Activated naive CD8-positive, alpha-beta T cell treated with anti-CD3 and anti-CD28 coated beads, Interleukin-2, amount 50 U/mL, for 16 hours (primary cell): ENCODE results near the gene MAP3K6.

ENCODE experiments used
- DNase-seq: peaks from one replicate; pipeline ENCODE4 v3.0.0-alpha.2; 2020; ENCODE audit warnings: low read depth, low spot score

Gene MAP3K6

DNA sequence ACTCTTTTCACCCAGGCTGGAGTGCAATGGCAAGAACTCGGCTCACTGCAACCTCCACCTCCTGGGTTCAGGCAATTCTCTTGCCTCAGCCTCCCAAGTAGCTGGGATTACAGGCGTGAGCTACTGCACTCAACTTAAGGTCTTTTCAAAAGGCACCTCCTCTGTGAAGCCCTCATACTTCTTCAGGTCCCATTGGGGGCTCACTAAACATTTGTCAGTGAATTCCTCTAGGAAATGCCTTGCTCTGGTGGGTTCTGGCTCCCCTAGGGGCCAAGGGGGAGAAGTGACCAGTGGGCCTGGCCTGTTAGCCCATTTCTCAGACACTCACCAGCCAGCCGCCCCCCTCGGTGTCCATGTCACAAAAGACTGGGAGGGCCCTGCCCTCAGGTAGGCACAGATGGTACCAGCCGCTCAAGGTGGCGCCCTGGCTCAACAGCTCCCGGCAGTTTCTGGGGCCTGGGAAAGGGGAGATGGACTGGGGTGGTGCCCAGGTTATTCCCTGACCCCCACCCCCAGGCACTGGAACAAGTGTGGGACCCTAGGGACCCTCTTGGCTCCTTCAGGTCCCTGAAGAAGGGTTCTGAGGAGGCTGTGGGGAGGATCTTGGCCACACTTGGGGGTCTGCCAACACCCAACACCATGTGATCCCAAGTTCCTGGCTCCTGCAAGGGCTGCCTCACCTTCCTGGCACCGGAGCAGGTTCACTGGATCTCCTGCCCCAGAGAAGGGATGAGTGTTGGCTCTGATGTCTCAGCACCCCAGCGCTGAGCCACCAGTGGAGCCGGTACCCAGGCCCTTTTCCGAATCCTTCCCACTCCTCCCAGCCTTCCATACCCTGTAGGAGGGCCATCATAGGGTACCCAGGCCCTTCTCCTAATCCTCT lies 6.3 kb upstream of the MAP3K6 start:
- no peak for DNase-seq

DNA sequence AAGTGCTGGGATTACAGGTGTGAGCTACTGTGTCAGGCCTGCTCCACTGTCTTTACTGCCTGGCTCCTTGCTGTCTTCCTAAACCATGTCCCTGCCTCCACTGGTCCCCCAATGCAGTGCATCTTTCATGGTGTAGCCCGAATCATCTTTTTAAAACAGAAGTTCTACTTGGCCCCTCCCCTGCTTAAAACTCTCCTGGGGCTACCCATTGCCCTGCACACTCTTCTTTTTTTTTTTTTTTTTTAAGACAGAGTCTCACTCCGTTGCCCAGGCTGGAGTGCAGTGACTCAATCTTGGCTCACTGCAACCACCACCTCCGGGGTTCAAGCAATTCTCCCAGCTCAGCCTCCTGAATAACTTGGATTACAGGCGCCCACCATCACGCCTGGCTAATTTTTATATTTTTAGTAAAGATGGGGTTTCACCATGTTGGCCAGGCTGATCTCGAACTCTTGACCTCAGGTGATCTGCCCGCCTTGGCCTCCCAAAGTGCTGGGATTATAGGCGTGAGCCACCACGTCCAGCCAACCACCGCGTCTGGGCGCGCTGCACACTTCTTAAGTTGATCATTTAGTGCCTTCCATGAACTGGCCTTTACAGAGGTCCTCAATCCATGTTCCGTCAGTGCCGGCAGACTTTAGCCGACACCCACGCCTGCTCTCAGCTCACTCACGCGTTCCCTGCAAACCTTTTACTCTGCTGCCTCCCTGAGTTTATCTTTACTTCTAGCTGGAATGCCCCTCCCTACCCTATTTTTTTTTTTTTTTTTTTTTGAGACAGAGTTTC lies 5.5 kb upstream of the MAP3K6 start:
- DNase-seq, result no peak

DNA sequence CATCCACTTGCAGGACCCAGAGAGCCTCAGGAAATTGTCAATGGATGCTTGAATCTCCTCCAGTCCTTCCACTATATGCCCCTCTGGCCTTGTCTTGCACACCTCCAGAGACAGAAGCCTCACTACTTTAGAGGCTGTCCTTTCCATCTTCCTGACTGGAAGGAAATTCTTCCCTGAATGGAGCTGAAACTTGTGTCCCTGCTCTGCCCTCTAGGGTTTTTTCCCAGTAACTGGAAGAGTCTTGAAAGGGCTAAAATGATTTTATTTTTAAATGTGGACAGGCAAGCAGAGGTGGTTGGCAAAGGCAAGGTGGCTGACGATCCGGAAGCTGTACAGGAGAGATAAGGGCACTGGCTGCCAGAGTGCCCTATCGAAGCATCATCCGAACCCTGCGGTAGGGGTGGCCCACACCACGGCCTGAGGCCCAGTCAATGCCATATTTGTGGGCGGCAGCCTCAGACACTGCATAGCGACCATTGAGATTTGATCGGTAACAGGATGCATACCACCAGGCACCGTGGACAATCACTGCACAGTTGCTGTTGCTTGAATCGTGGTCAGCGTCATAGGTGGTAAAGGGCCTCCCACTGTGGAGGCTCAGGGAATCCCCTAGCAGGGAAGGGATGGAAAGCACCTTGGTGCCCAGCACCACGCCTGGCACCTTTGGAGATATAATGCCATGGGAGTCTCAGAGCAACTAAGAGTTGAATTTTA lies 2.3 kb upstream of the MAP3K6 start:
- DNase-seq, result no peak

DNA sequence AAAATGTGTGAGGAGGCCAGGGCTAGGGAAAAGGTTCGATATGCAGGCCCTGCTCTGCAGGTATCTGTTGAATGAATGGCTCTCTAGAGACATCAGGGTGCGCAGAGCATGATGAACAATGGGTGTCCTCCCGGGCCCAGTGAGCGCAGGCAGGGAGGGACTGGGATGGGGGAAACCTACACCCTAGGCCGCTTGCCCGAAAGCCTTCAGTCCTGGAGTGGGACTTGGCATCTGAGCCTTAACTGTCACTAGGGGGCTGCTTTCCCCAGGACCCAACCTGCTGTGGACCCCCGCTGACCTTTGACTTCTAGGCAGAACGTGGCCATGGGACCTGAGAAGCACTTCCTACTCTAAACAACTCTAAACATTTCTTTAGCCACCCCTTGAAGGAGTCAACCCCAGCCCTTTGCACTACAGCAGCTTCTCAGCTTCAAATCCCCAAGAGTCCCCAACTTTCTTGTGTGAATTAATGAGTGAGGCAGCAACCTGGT lies 444 bp upstream of the MAP3K6 start:
- no peak for DNase-seq

DNA sequence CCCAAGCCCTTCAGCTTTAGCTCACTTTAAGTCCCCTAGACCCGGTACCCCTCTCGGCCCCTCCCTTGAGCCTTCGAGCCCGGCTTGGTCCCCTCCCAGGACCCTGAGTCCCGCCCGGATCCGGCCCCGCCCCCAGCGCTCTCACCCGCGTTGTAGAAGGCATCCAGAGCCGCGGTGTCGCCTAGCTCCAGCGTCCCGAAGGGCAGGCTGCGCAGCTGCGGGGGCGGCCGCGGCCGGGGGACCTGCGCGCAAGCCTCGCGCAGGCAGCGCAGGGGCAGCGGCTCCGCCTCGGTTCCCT lies 699 bp downstream of the MAP3K6 start:
- peak; percentile 56 for DNase-seq

DNA sequence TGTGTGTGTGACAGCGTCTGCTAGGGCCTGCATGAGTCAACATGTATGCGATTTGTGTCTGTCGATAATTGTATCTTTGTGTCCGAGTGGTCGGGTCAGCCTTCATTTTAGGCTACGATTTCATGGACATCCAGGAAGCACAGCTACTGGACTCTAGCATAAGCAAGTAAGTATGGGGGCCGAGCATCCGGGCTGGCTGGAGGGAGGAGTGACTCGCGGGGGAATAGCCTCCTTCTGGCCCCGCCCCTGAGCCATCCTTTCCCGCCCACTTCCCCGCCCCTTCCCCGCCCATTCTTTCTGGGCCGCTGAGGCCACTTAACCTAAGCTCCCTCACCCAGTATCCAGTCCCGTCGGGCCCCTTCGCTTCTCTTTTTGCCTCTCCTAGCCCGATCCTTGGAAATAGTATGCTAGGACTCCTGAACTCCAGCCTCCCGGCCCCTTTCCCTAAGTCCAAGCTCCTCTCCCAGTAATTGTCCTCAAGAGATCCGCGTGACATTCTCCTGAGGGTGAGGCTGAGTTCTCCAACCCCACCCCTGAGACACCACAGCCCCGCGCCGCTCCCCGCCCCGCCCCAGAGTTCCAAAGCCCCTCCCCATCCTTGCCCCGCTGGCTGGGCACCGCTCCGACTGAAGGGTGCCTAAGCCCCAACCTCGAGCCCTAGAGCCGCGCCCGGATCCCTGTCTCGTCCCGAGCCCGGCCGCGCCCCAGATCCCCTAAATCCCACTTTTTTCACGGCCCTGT lies 1.2 kb downstream of the MAP3K6 start:
- DNase-seq, result peak; percentile 53

DNA sequence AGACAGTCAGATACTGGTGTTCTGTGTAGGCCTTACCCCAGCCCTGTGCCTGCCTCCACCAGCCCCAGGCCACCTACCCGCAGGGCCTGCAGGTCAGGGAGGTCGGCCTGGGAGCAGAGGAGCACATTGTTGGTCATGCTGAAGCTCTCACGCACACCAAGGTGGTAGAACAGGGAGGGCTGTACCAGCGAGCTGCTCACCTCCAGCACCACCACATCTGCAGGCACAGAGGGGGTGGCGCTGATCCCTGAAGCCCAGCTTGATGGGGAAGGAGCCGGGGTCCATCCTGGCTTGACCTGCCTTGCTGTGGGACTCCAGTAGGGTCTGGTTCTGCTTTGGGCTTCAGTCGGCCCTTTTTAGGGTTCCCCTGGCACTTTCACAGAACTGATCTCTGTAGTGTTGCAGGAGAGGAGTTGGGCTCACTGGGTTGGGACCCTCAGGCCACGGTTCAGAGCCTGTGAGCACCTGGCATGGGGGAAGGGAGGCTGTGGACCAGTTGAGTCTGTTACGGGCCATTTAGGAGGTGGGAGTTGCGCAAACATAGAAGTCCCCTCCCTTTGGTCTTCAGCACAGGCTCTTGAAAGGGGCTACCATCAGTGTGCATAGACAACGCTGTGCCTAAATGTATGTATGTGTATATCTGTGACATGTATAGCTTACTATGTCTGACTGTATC lies 1.9 kb downstream of the MAP3K6 start:
- DNase-seq, result no peak

DNA sequence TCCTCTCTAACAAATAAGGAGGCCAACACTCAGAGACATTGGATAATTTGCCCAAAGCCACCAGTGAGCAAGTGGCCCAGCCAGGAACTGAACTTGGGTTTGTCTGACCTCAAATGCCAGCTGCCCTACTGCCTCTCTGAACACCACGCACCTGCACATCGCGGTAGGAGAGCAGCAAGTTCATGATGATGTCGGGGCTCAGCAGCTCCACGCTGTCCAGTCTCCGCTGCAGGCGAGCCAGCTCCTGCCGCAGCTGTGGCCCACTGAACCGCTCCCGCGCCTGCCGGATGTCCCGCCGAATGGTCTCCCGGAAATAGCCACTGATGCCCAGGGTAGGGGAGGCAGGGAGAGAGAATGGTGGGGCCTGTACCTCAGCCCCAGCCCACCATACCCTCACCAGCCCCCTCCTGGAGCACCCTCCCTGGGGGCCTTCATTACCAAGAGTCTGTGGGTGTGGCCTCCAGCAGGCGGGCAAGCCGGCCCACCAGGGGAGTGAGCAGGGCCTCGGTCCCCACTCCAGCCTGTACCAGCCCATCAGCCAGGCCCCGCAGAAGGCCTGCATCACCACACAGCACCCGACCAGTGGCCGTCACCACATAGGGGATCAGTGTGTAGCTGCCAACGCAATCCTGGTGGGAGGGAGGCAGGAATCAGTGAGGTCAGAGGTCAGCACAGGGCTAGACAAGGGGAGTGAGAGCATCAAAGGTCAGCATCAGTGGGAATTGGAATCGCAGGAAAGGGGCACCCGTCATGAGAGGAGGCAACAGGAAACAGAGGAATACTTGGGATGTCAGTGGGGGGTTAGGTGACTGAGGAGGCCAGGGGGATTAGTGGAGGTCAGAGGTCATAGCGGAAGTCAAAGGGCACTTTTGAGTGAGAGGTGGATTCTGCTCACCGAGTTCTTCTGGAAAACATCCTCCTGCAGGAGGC lies 2.7 kb downstream of the MAP3K6 start:
- no peak for DNase-seq

DNA sequence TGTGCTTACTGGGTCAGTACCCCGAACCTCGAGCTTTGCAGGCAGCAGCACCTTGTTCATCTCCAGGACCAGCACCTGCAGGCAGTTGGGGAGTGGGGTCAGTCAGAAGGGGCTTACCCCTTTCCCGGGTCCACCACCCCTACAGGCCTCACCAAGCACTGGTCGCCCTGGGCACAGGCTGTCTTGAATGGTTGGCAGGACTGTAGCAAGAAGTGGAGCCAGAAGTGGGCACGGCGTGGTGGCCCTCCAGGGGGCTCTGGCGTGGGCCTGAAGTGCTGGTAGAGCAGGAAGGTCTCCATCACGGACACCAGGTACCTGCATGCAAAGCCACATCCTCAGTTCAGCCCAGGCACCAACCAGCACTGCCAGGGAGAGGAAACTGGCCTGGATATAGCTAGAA lies 5.2 kb downstream of the MAP3K6 start:
- DNase-seq, result no peak

DNA sequence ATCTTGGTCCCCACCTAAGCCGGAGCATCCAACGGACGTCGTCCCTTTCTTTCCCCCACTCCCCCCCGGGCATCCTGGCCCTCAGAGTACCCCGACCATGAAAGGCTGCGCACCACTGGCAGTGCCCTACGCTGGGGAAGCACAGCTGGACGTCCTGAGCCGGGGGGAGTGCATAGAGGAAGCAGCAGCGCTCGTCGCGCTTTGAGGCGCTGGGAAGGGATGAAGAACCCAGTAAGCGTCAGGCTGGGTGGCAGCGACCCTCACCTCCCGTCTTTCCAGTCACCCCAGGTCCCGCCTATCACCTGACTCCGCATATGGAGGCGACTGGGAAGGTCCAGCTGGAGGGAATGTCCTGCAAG lies 5.7 kb downstream of the MAP3K6 start:
- no peak for DNase-seq

DNA sequence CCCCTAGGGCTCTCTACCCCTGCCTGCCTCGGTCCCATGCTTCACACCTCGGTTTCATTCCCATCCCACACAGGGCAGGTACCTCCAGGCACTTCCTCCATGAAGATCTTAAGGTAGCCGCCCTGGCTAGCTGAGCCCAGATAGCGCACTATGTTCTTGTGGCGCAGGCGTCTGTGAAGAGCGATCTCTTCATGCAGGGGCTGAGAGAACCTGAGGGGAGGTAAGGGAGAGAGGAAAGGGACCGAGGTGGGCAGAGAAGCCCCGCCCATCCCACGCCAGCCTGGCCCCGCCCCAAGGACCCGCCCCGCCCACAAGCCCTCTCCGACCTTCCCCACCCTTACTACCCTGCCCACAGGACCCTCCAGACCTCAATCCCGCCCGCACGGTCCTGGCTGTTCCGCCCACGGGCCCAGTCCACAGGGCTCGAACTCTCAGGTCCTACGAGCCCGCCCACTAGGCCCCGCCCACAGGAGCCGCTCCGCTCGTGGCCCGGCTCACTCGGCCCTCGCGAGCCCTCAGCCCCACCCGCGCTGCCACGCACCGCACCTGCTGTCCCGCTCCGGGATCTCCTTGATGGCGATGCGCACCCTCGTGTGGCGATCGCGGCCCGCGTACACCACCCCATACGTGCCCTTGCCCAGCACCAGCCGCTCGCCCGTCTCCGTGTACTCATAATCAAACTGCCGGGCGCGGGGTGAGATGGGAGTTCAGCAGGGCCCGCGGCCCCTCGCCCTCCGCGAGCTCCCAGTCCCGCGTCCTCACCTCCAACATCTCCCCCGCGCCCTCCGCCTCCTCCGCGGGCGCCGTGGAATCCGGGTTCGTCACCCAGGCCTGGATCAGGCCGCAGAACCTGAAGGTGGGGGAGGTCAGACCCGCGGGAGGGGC lies 6.4 kb downstream of the MAP3K6 start:
- DNase-seq, result no peak

DNA sequence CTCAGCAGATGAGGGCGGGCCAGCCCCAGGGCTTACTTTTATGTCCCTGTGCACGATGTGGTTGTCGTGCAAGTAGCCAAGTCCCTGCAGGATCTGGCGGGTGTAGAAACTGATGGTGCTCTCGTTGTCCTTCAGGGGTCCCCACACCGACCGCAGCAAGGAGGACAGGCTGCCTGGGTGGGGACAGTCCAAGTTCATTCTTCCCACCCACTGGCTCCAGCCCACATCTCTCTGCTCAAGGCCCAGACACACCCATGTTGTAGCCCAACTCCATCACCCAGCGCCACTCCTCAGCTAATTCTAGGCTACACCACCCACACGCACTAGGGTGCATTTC lies 7.0 kb downstream of the MAP3K6 start:
- no peak for DNase-seq

DNA sequence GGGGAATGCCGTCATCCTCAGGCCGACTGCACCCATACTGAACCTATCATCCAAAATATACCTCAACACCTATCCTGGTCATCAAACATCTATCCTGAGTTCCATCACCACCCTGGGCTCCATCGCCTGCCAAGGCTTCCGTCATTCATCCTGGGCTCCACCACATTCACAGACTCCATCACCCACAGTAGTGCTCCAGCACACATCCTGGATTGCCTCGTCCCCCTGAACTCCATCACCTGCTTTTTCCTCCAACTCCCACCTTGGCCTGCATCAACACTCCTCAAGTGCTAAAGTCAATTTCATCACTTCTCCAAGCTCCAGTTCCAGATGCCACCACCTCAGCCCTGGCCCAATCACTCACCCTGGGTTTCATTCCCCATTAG lies 7.8 kb downstream of the MAP3K6 start:
- no peak for DNase-seq

DNA sequence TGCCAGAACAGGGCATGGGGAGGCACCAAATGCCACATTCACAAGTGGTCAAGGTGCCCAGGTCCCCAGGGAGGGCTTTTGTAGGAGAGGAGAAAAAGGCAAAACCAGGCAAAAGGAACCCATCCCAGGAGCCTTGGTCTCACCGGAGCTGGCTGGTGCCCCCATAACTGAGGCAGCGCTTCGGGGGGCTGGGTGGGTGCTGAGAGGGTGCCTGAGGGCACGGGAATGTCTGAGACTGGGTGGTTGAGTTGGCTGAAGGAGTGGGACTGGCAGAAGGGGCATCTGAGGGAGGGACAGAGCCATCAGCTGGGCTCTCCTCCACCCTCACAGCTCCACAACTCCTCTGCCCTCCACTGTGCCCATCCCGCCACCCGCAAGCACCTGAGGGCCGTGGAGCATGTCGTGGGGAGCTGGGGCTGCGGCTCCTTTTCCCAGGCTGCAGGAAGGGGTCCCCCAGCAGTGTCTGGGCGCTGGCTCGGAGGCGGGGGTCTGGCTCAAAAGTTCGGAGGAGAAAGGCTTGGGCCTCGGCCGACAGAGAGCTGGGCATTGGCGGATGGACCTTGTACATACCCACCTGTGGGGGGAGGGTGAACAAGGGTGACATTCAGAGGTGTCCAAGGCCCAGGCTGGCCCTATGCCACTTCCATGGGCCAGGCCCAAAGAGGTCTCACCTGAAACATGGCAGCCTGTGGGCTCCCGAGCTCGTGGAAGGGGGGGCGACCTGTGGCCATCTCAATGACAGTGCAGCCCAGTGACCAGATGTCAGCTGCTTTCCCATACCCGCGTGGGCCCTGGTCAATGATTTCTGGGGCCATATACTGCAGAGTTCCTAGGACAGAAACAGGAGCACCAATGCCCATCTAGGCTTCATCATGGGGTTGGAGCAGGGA lies 8.5 kb downstream of the MAP3K6 start:
- DNase-seq, result no peak

DNA sequence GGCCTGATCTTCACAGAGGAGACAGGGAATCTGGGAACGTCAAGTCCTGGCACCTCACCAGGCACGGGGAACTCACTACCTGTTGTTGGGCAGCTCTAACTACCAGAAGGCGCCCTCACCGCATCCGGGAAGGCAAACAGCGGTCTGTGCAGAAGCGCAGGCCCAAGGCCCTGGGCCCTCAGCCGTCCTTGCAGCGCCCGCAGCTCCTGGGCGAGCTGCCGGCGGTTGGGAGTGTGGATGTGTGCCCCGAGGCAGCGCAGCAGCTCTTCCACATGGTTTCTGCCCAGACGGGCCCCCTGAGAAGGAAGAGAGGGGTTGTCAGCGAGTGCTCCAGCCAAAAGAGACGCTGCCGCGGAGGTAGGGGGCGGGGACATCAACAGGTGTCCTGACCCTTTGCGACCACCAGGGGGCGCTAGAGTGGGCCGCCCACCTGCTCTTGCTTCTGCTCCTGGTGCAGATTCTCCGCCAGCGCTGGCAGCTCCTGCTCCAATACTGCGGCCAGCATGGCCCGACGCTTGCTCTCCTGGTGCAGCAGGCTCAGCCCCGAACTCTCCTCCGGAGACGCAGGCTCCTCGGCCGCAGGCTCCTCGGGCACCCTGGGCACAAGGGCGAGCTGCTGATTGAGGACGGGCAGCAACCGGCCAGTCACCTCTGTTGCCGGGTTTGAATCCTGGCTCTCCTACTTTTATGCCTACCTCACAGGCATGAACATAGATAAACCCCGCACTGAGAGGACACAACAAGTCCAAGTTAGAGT lies 9.3 kb downstream of the MAP3K6 start:
- peak; percentile 46 for DNase-seq

DNA sequence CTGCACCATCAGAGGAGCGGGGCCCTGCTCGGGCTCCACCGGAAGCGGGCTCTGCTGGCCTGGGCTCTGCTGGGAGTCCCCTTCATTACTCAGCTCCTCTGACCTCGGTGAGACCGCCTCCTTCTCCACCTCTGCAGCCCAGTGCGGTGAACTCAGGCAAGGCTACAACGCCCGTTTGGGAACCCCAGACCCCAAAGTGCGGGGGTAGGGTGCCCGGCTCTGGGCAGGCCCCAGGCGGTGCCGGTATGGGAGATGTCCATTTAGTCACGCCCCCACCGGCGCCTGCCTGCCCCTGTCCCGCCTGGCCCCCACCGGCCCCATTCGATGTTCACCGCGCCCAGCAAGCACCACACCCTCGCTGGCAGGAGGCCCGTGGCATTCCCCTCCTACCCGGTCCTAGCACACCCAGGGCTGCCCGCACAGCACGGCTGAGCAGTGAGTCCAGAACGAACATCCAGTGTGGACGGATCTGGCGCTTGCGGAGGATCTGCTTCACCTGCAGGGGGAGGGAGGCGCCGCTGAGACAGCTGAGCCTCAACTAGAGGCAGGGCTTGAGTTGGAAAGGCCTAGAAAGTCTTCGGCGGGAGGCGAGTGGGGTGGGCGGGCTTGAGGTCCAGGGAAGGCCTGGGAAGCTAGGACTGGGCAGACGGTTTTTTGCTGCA lies 10.0 kb downstream of the MAP3K6 start:
- DNase-seq, result no peak

DNA sequence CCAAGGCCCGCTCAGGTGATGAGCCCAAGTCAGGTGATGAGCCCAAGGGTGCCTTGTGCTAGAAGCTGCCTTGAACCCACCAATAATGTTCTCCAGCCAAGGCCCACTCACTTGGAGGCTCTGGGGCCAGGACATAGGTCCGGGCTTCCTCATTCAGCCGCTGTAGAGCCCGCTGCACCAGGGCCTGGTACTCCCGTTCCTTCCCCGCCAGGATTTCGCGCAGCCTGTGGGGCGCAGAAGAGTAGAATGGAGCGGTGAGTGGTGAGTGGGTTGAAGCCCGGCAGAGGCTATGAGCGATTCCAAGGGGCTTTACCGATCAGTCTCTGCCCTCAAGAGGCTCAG lies 10.5 kb downstream of the MAP3K6 start:
- no peak for DNase-seq
